HUES48 (cell line): ENCODE data around the gene SKAP2.

Experiments used
- H3K27ac ChIP-seq: one replicate; pipeline ENCODE4 v1.7.0; 2013; ENCODE audit warnings: low read depth, low read length, inconsistent platforms
- H3K27me3 ChIP-seq: 2 replicates; pipeline ENCODE4 v1.6.1; 2013; ENCODE audit warnings: mild to moderate bottlenecking, low read length; ENCODE audit not compliant: control insufficient read depth, insufficient read depth
- H3K36me3 ChIP-seq: 2 replicates; pipeline ENCODE4 v1.6.1; 2013; ENCODE audit warnings: low read length; ENCODE audit not compliant: control insufficient read depth, insufficient read depth
- H3K4me1 ChIP-seq: 2 replicates; pipeline ENCODE4 v1.6.1; 2013; ENCODE audit warnings: mild to moderate bottlenecking, low read length; ENCODE audit not compliant: control insufficient read depth, insufficient read depth
- H3K4me3 ChIP-seq: 2 replicates; pipeline ENCODE4 v1.5.1; 2013; ENCODE audit warnings: mild to moderate bottlenecking, low read depth, low read length
- H3K9ac ChIP-seq: 2 replicates; pipeline ENCODE4 v1.6.1; 2013; ENCODE audit warnings: mild to moderate bottlenecking, low read depth, low read length, moderate library complexity
- H3K9me3 ChIP-seq: 2 replicates; pipeline ENCODE4 v1.6.1; 2013; ENCODE audit warnings: low read length; ENCODE audit not compliant: control insufficient read depth, insufficient read depth

Gene SKAP2

GRCh38 chr7:26638140-26638539 is 226.2 kb downstream of the SKAP2 start:
- no peaks in the 10 kb centered on the region for H3K27me3 ChIP-seq
- H3K4me3 ChIP-seq, result no peak overlapping the region
- no peak overlapping the region for H3K9ac ChIP-seq
- no peaks in the 10 kb centered on the region for H3K9me3 ChIP-seq
- H3K27ac ChIP-seq, result no peak overlapping the region
- no peaks in the 10 kb centered on the region for H3K36me3 ChIP-seq
- H3K4me1 ChIP-seq, result no peaks in the 10 kb centered on the region

- H3K27ac ChIP-seq, result no peak overlapping the region
- H3K27me3 ChIP-seq, result no peaks in the 10 kb centered on the region
- H3K4me3 ChIP-seq, result no peak overlapping the region
- H3K9ac ChIP-seq, result no peak overlapping the region
- H3K36me3 ChIP-seq, result no peaks in the 10 kb centered on the region
- H3K9me3 ChIP-seq, result no peaks in the 10 kb centered on the region
- H3K4me1 ChIP-seq, result no peaks in the 10 kb centered on the region
Measured at GRCh38 chr7:26637610-26638009, 226.8 kb downstream of the SKAP2 start.

- H3K27me3 ChIP-seq, result no peaks in the 10 kb centered on the region
Measured at GRCh38 chr7:26636808-26637207, 227.6 kb downstream of the SKAP2 start.

GRCh38 chr7:26633557-26633956 is 230.8 kb downstream of the SKAP2 start:
- Histone ChIP-seq H3K27me3 (no peaks in the 10 kb centered on the region), H3K36me3 (no peaks in the 10 kb centered on the region), H3K4me1 (no peaks in the 10 kb centered on the region), H3K9ac (no peak overlapping the region), H3K4me3 (no peak overlapping the region), H3K27ac (no peak overlapping the region), H3K9me3 (no peaks in the 10 kb centered on the region)

More at GRCh38 chr7:26636808-26637207, 227.6 kb downstream of the SKAP2 start:
- H3K9me3 ChIP-seq, result no peaks in the 10 kb centered on the region
- H3K4me1 ChIP-seq, result no peaks in the 10 kb centered on the region
- H3K27ac ChIP-seq, result no peak overlapping the region
- H3K36me3 ChIP-seq, result no peaks in the 10 kb centered on the region
- H3K4me3 ChIP-seq, result no peak overlapping the region
- H3K9ac ChIP-seq, result no peak overlapping the region

GRCh38 chr7:26631601-26632000 is 232.8 kb downstream of the SKAP2 start:
- Histone ChIP-seq H3K9me3 (no peaks in the 10 kb centered on the region), H3K4me3 (no peak overlapping the region), H3K4me1 (no peaks in the 10 kb centered on the region), H3K36me3 (no peaks in the 10 kb centered on the region), H3K27ac (no peak overlapping the region), H3K27me3 (no peaks in the 10 kb centered on the region), H3K9ac (no peak overlapping the region)

GRCh38 chr7:26630941-26631580 is 233.3 kb downstream of the SKAP2 start:
- H3K9ac ChIP-seq, result no peak overlapping the region
- no peaks in the 10 kb centered on the region for H3K36me3 ChIP-seq
- no peak overlapping the region for H3K4me3 ChIP-seq
- H3K27ac ChIP-seq, result no peak overlapping the region
- no peaks in the 10 kb centered on the region for H3K27me3 ChIP-seq
- H3K4me1 ChIP-seq, result no peaks in the 10 kb centered on the region
- H3K9me3 ChIP-seq, result no peaks in the 10 kb centered on the region

GRCh38 chr7:26630361-26630760 is 234.0 kb downstream of the SKAP2 start:
- Histone ChIP-seq H3K36me3 (no peaks in the 10 kb centered on the region), H3K9ac (no peak overlapping the region), H3K4me1 (no peaks in the 10 kb centered on the region), H3K9me3 (no peaks in the 10 kb centered on the region), H3K4me3 (no peak overlapping the region), H3K27ac (no peak overlapping the region), H3K27me3 (no peaks in the 10 kb centered on the region)

- Histone ChIP-seq H3K9ac (no peak overlapping the region), H3K27ac (no peak overlapping the region), H3K4me1 (no peaks in the 10 kb centered on the region), H3K9me3 (no peaks in the 10 kb centered on the region), H3K4me3 (no peak overlapping the region), H3K27me3 (no peaks in the 10 kb centered on the region), H3K36me3 (no peaks in the 10 kb centered on the region)
Measured at GRCh38 chr7:26629696-26630095, 234.7 kb downstream of the SKAP2 start.

- Histone ChIP-seq H3K27me3 (no peaks in the 10 kb centered on the region), H3K27ac (no peak overlapping the region), H3K4me1 (no peaks in the 10 kb centered on the region), H3K9ac (no peak overlapping the region), H3K36me3 (no peaks in the 10 kb centered on the region), H3K4me3 (no peak overlapping the region), H3K9me3 (no peaks in the 10 kb centered on the region)
Measured at GRCh38 chr7:26627891-26628341, 236.5 kb downstream of the SKAP2 start.

GRCh38 chr7:26627221-26627620 is 237.2 kb downstream of the SKAP2 start:
- H3K4me3 ChIP-seq, result no peak overlapping the region
- no peak overlapping the region for H3K27ac ChIP-seq
- H3K9ac ChIP-seq, result no peak overlapping the region
- H3K9me3 ChIP-seq, result no peaks in the 10 kb centered on the region
- H3K27me3 ChIP-seq, result no peaks in the 10 kb centered on the region
- no peaks in the 10 kb centered on the region for H3K36me3 ChIP-seq
- H3K4me1 ChIP-seq, result no peaks in the 10 kb centered on the region

- Histone ChIP-seq H3K9ac (no peak overlapping the region), H3K36me3 (no peaks in the 10 kb centered on the region), H3K9me3 (no peaks in the 10 kb centered on the region), H3K27me3 (no peaks in the 10 kb centered on the region), H3K27ac (no peak overlapping the region), H3K4me3 (no peak overlapping the region), H3K4me1 (no peaks in the 10 kb centered on the region)
Measured at GRCh38 chr7:26626687-26627086, 237.7 kb downstream of the SKAP2 start.
